Endothelial cell of umbilical vein (primary cell): Measurements from ENCODE around the gene BRPF1.

Experiments used
- EZH2 ChIP-seq: IDR thresholded peaks from 2 replicates; pipeline ENCODE4 v1.6.1; 2012; ENCODE audit warnings: borderline replicate concordance, low read depth, mild to moderate bottlenecking, moderate library complexity, low read length, inconsistent platforms; ENCODE audit not compliant: severe bottlenecking
- POLR2A ChIP-seq: IDR thresholded peaks from 2 replicates; pipeline ENCODE4 v1.6.1; 2012; ENCODE audit warnings: low read depth, mild to moderate bottlenecking, control low read depth, low read length
- POLR2AphosphoS5 ChIP-seq: IDR thresholded peaks from 2 replicates; pipeline ENCODE4 v1.6.1; 2012; ENCODE audit warnings: low read depth, mild to moderate bottlenecking, control low read depth, low read length, moderate library complexity; ENCODE audit not compliant: insufficient read depth
- TF ChIP-seq, protein P1 (sequence below), 2 donors: IDR thresholded peaks; 1 replicate in 1 of 2; 2 replicates in 1 of 2; pipeline ENCODE4 v1.5.1; 2011; ENCODE audit warnings: low read length in 2 of 2, mild to moderate bottlenecking in 2 of 2, moderate library complexity in 2 of 2, control low read depth in 1 of 2, inconsistent platforms in 1 of 2, low read depth in 1 of 2; ENCODE audit not compliant: insufficient read depth in 1 of 2; ENCODE audit errors: extremely low read depth in 1 of 2
- TF ChIP-seq, protein P2 (sequence below): IDR thresholded peaks from 2 replicates; pipeline ENCODE4 v1.6.1; 2011; ENCODE audit not compliant: insufficient read depth, insufficient read length

DNA sequence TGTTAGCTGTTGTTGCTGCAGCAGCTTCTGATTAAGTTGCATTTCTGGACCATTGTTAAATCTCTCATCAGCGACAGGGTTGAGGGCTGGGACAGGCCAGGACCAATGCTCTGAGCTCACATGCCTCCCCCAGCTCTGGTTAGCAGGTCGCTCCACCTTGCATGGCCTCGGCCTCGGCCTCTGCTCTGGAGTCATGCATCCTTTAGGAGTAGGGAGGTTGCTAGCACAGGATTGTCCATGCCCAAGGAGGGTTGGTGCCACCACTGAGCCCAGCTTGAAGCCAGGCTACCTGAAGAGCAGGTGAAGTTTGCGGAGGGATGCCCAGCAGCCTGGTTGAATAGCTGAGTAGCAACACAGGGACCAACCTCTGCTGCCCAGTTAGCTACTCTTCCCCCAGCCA lies 39.1 kb upstream of the BRPF1 start:
- TF ChIP-seq, protein P1, sequence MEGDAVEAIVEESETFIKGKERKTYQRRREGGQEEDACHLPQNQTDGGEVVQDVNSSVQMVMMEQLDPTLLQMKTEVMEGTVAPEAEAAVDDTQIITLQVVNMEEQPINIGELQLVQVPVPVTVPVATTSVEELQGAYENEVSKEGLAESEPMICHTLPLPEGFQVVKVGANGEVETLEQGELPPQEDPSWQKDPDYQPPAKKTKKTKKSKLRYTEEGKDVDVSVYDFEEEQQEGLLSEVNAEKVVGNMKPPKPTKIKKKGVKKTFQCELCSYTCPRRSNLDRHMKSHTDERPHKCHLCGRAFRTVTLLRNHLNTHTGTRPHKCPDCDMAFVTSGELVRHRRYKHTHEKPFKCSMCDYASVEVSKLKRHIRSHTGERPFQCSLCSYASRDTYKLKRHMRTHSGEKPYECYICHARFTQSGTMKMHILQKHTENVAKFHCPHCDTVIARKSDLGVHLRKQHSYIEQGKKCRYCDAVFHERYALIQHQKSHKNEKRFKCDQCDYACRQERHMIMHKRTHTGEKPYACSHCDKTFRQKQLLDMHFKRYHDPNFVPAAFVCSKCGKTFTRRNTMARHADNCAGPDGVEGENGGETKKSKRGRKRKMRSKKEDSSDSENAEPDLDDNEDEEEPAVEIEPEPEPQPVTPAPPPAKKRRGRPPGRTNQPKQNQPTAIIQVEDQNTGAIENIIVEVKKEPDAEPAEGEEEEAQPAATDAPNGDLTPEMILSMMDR (IDR thresholded peaks at IDR 0.05; ENCODE audit: extremely low read depth in 1 of 2, insufficient read depth in 1 of 2, low read depth in 1 of 2, low read length in 2 of 2), result no peak
- TF ChIP-seq, protein P2, sequence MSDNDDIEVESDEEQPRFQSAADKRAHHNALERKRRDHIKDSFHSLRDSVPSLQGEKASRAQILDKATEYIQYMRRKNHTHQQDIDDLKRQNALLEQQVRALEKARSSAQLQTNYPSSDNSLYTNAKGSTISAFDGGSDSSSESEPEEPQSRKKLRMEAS, result no peak
- TF ChIP-seq POLR2A, result no peak
- no peak for TF ChIP-seq EZH2
- no peak for TF ChIP-seq POLR2AphosphoS5
